Karpas-422 (cell line): ENCODE measurements around the gene LSAMP. TPM values are rescaled to one million over a fixed set of nuclear protein-coding genes. Genes with fewer than 3 reads are reported as not detected.

ENCODE experiments used
- DNase-seq: peaks from one replicate; pipeline ENCODE4 v3.0.0-alpha.2; 2015
- H2AFZ ChIP-seq: fragments of 200-600 bp; sonication (generic); 2 replicates; pipeline ENCODE4 v1.6.1; 2014; ENCODE audit warnings: antibody characterized with exemption, low read length, mixed read lengths
- H3K27ac ChIP-seq: fragments of 200-600 bp; sonication (generic); 2 replicates; pipeline ENCODE4 v1.5.1; 2014; ENCODE audit warnings: mild to moderate bottlenecking, low read length, moderate library complexity
- H3K27me3 ChIP-seq: fragments of 200-600 bp; sonication (generic); 2 replicates; pipeline ENCODE4 v1.6.1; 2014; ENCODE audit warnings: low read length, mixed read lengths
- H3K36me3 ChIP-seq: fragments of 200-600 bp; sonication (generic); 2 replicates; pipeline ENCODE4 v1.6.1; 2014; ENCODE audit warnings: low read length, mixed read lengths; ENCODE audit not compliant: insufficient read depth
- H3K4me1 ChIP-seq: fragments of 200-600 bp; sonication (generic); 2 replicates; pipeline ENCODE4 v1.6.1; 2014; ENCODE audit warnings: mild to moderate bottlenecking, low read length, mixed read lengths
- H3K4me2 ChIP-seq: fragments of 200-600 bp; sonication (generic); 2 replicates; pipeline ENCODE4 v1.6.1; 2014; ENCODE audit warnings: low read length, low read depth, mild to moderate bottlenecking; ENCODE audit not compliant: poor library complexity, severe bottlenecking
- H3K4me3 ChIP-seq: fragments of 200-600 bp; sonication (generic); 2 replicates; pipeline ENCODE4 v1.5.1; 2014; ENCODE audit warnings: mild to moderate bottlenecking, antibody characterized with exemption, low read length, mixed read lengths
- H3K79me2 ChIP-seq: fragments of 200-600 bp; sonication (generic); 2 replicates; pipeline ENCODE4 v1.6.1; 2014; ENCODE audit warnings: mild to moderate bottlenecking, low read length, mixed read lengths
- H3K9ac ChIP-seq: fragments of 200-600 bp; sonication (generic); 2 replicates; pipeline ENCODE4 v1.6.0; 2014; ENCODE audit warnings: low read length
- H3K9me2 ChIP-seq: fragments of 200-600 bp; sonication (generic), shearing (Covaris generic); replicated peaks from 2 replicates; pipeline ENCODE4 v1.6.0; 2014; ENCODE audit warnings: mild to moderate bottlenecking, low read length, moderate library complexity; ENCODE audit not compliant: insufficient read depth
- H3K9me3 ChIP-seq: fragments of 300-700, 200-600 bp; sonication (generic); 2 replicates; pipeline ENCODE4 v1.6.1; 2014; ENCODE audit warnings: low read length, mixed read lengths
- H4K20me1 ChIP-seq: fragments of 200-600 bp; sonication (generic); 2 replicates; pipeline ENCODE4 v1.6.1; 2014; ENCODE audit warnings: mild to moderate bottlenecking, antibody characterized with exemption, low read length, low read depth; ENCODE audit not compliant: insufficient read depth
- total RNA-seq: library from RNA; depleted of rRNA; stranded (reverse); fragments of >200 nt; shearing (Covaris generic); gene quantifications from 2 replicates; pipeline ENCODE4 v1.2.3, GENCODE V29; 2014; ENCODE audit warnings: low replicate concordance

LSAMP gene
- total RNA-seq, 1 experiment from 2014 or later, result not detected

DNA sequence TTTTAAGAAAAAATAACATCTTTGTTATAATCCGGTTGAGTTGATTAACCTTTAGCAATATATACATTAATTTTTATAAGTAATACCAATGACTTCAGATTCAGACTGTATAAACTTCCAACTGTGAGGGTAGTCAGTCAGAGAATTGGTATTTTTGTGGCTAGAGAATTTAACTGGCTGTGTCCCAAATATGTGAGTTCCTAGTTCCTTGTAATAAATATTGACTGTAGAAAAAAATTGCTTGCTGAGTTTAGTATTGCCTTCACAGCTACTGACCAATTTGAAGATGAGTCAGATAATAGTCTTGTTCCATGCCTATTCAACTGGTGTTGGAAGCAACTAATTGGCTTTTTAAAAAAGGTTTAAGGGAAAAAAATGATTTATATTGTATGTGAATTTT, 611.2 kb downstream of the LSAMP start:
- no peak overlapping the region for H3K4me3 ChIP-seq
- H3K9me2 ChIP-seq, result no peaks in the 10 kb centered on the region
- H4K20me1 ChIP-seq, result no peaks in the 10 kb centered on the region
- no peaks in the 10 kb centered on the region for H3K4me1 ChIP-seq
- no peaks in the 10 kb centered on the region for H3K36me3 ChIP-seq
- H3K9ac ChIP-seq, result no peak overlapping the region
- H3K27me3 ChIP-seq, result no peaks in the 10 kb centered on the region
- no peak overlapping the region for H3K4me2 ChIP-seq
- H3K9me3 ChIP-seq, result no peaks in the 10 kb centered on the region
- no peak overlapping the region for H3K27ac ChIP-seq
- no peaks in the 10 kb centered on the region for H3K79me2 ChIP-seq
- DNase-seq, result no peak
- H2AFZ ChIP-seq, result no peak overlapping the region

DNA sequence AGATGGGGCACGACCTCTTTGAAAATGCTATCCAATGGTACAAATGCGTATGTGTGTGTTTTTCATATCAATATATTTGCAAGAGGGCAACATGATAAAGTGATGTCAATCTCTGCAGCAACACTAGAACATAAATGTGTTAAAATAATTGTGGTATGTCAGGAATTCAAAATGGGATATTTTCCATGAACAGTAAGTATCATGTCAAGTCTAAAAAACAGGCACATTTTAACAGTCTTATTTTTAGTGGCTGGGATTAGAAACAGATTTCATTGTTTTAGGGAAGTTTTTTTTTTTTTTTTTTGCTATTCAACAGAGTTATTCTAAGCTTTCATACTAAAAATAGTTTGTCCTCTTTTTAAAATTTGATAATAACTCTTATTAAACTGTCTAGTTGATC, 612.2 kb downstream of the LSAMP start:
- Histone ChIP-seq H3K9ac (no peak overlapping the region), H3K27ac (no peak overlapping the region), H3K4me1 (no peaks in the 10 kb centered on the region), H3K4me2 (no peak overlapping the region), H3K4me3 (no peak overlapping the region), H3K9me2 (no peaks in the 10 kb centered on the region), H3K27me3 (no peaks in the 10 kb centered on the region), H2AFZ (no peak overlapping the region), H3K9me3 (no peaks in the 10 kb centered on the region), H3K36me3 (no peaks in the 10 kb centered on the region), H4K20me1 (no peaks in the 10 kb centered on the region), H3K79me2 (no peaks in the 10 kb centered on the region)
- no peak for DNase-seq

DNA sequence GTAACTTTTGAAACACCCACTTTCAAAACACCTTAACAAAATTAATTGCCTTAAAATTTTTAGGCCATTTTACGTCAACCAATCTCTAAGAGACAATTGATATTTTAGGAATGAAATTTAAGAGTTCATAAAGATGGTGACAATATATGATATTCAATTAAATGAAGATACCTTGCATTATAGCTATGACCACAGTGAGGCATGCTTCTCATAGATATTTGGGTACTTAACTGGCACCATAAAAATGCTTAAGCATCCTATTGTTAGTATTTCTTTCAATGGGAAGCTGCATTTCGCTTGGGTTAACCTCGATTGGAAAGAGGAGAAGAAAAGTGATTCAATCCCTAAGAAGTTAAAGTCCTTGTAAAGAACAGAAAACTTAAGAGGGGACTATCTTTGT, 613.0 kb downstream of the LSAMP start:
- H3K9me2 ChIP-seq, result no peaks in the 10 kb centered on the region
- no peak for DNase-seq
- H3K4me1 ChIP-seq, result no peaks in the 10 kb centered on the region
- H2AFZ ChIP-seq, result no peak overlapping the region
- no peaks in the 10 kb centered on the region for H3K27me3 ChIP-seq
- no peak overlapping the region for H3K27ac ChIP-seq
- no peak overlapping the region for H3K4me2 ChIP-seq
- no peaks in the 10 kb centered on the region for H4K20me1 ChIP-seq
- H3K9ac ChIP-seq, result no peak overlapping the region
- no peaks in the 10 kb centered on the region for H3K36me3 ChIP-seq
- no peak overlapping the region for H3K4me3 ChIP-seq
- H3K9me3 ChIP-seq, result no peaks in the 10 kb centered on the region
- H3K79me2 ChIP-seq, result no peaks in the 10 kb centered on the region

DNA sequence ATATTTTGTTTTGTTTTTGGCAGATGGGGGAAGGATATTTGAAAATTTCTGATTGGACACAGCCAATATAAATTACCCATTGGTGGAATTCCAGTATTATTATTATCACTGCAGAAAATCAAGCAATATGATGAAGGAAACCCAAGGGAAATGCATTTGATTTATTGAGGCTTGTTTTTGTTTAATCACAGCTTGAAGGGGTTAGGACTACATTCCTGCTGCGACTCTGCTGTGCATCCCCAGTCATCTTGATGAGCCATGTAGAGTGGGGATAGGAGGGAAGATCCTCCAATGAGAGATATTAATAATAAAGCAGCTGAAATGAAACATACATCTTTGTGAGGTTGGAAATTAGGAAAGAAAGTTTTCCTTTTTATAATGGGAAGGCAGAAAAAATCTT, 613.4 kb downstream of the LSAMP start:
- Histone ChIP-seq H3K27ac (no peak overlapping the region), H3K4me3 (no peak overlapping the region)
- DNase-seq, result no peak

DNA sequence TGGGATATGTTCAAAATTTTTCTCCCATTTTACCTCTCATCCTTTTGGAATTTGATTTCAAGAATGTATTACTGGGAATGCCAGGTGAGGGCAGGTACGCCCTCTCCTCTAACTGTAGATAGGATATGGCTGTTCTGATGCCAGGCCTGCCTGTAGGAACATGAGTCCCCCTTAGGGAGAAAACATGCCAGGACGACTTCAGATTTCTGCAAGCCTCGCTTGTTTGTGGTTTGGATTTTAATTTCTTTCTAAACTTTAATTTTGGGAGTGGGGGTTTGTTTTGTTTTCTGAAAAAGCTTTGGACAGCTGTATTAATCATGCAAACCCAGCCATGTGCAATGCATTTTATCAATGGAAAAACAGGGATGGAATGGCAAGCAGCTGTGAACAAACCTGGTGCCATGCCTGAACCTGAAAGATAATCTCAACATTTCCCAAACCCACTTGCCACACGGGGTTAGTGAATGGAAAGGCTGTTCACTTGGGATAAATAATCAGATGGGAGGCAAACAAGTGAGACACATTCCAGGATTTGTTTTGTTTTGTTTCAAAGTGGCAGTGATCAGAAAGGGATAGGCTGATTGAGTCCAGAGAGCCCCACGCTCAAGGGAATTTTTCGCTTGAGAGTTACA, 614.4 kb downstream of the LSAMP start:
- Histone ChIP-seq H2AFZ (no peak overlapping the region), H3K27me3 (no peaks in the 10 kb centered on the region), H3K4me2 (no peak overlapping the region), H3K27ac (no peak overlapping the region), H3K4me1 (no peaks in the 10 kb centered on the region), H3K36me3 (no peaks in the 10 kb centered on the region), H3K9me3 (no peaks in the 10 kb centered on the region), H3K9me2 (no peaks in the 10 kb centered on the region), H3K9ac (no peak overlapping the region), H3K4me3 (no peak overlapping the region), H4K20me1 (no peaks in the 10 kb centered on the region), H3K79me2 (no peaks in the 10 kb centered on the region)
- no peak for DNase-seq

More for the DNA sequence above, 613.4 kb downstream of the LSAMP start:
- Histone ChIP-seq H3K9me2 (no peaks in the 10 kb centered on the region), H3K36me3 (no peaks in the 10 kb centered on the region), H3K79me2 (no peaks in the 10 kb centered on the region), H2AFZ (no peak overlapping the region), H3K4me1 (no peaks in the 10 kb centered on the region), H3K9me3 (no peaks in the 10 kb centered on the region), H3K27me3 (no peaks in the 10 kb centered on the region), H3K4me2 (no peak overlapping the region), H3K9ac (no peak overlapping the region), H4K20me1 (no peaks in the 10 kb centered on the region)

DNA sequence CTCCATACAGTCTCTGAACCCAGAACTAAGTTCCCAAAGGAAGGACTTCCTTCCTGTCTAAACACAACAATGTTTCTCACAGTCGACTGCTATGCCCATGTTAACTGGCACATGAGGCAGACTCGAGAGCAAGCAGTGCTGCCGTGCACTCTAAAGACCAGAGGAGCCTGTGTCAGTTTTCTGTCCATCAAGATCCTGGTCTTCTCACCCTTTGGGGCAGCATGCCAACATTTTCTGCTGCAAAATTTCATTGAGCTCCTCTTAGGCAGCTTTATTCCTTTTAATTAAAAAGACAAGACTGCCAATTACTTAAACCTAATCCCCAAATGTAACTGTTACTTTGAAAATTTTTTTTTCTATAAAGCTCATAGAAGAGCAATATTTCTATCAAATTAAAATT, 616.9 kb downstream of the LSAMP start:
- Histone ChIP-seq H2AFZ (no peak overlapping the region), H3K9me3 (no peaks in the 10 kb centered on the region), H3K27me3 (no peaks in the 10 kb centered on the region), H4K20me1 (no peaks in the 10 kb centered on the region), H3K4me2 (no peak overlapping the region), H3K36me3 (no peaks in the 10 kb centered on the region), H3K9ac (no peak overlapping the region), H3K27ac (no peak overlapping the region), H3K9me2 (no peaks in the 10 kb centered on the region), H3K79me2 (no peaks in the 10 kb centered on the region), H3K4me3 (no peak overlapping the region), H3K4me1 (no peaks in the 10 kb centered on the region)
- no peak for DNase-seq

DNA sequence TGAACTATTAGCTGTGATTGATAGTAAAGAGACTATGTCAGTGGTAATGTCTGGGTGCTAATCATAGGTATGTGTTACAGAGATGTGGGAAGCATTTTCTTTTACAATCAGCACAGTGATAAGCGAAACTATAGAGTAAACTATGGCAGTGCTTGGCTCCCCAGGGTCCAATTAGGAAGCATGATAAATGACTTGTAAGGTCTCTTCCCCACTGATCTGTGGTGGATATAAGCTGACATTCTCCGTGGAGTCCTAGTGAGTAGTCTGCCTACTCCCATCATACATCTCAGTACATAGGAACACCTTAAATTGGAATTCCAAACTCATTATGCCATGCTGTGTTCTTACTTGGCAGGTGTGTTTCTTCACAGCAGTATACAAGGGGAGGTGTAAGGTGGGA, 617.8 kb downstream of the LSAMP start:
- DNase-seq, result no peak
- H3K36me3 ChIP-seq, result no peaks in the 10 kb centered on the region
- H3K4me3 ChIP-seq, result no peak overlapping the region
- H3K4me1 ChIP-seq, result no peaks in the 10 kb centered on the region
- H3K4me2 ChIP-seq, result no peak overlapping the region
- no peaks in the 10 kb centered on the region for H3K9me2 ChIP-seq
- no peak overlapping the region for H2AFZ ChIP-seq
- no peaks in the 10 kb centered on the region for H3K79me2 ChIP-seq
- no peak overlapping the region for H3K9ac ChIP-seq
- no peaks in the 10 kb centered on the region for H3K27me3 ChIP-seq
- H3K9me3 ChIP-seq, result no peaks in the 10 kb centered on the region
- H3K27ac ChIP-seq, result no peak overlapping the region
- H4K20me1 ChIP-seq, result no peaks in the 10 kb centered on the region

DNA sequence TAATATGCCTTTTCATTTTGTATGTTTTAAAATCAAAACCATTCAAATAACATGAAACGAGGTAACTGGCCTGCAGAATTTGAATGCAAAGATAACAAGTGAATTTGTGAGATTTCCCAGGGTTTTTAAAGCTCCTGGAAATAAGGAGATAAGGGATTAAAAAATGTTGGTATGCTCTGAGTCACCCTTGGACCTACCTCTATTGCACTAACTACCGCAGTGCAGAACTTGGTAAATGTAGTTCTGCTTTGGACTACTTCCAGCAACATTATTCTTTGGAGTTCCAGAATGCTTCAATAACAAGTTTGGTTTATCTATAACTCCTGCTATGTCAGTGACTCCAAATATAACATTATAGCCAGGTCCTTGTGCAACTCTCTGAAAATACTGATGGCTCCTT, 620.2 kb downstream of the LSAMP start:
- Histone ChIP-seq H3K36me3 (no peaks in the 10 kb centered on the region), H3K9me2 (no peaks in the 10 kb centered on the region), H3K4me1 (no peaks in the 10 kb centered on the region), H3K4me3 (no peak overlapping the region), H3K9ac (no peak overlapping the region), H3K79me2 (no peaks in the 10 kb centered on the region), H3K4me2 (no peak overlapping the region), H3K9me3 (no peaks in the 10 kb centered on the region), H3K27me3 (no peaks in the 10 kb centered on the region), H4K20me1 (no peaks in the 10 kb centered on the region), H3K27ac (no peak overlapping the region), H2AFZ (no peak overlapping the region)
- DNase-seq, result no peak

DNA sequence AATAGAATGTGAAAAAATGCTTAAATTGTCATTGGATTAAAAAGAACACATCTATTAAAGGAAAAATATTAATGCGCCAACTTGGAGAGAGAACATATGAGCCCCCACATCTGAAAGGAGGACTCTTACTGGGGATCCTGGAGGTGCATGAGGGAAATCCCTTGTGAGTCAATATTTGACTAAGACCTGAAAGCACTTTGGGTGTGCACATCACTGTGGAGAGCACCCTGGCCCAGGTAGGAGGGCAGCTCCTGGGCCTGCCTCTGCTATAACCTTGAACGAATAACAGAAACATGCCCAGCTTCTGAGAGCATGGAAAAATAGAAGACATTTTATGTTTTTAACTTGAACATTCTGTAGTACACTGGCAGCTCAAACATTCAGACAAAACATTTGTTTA, 622.2 kb downstream of the LSAMP start:
- Histone ChIP-seq H3K27me3 (no peaks in the 10 kb centered on the region), H3K4me1 (no peaks in the 10 kb centered on the region), H4K20me1 (no peaks in the 10 kb centered on the region), H3K4me2 (no peak overlapping the region), H3K9me2 (no peaks in the 10 kb centered on the region), H3K4me3 (no peak overlapping the region), H3K9ac (no peak overlapping the region), H3K79me2 (no peaks in the 10 kb centered on the region), H2AFZ (no peak overlapping the region), H3K36me3 (no peaks in the 10 kb centered on the region), H3K9me3 (no peaks in the 10 kb centered on the region), H3K27ac (no peak overlapping the region)
- DNase-seq, result no peak
